HPDE6-E6E7 (cell line): ENCODE measurements around the gene DLX4.
A peak's percentile ranks its signal among the peaks of the same experiment; 100 is the strongest.

Experiments used
- DNase-seq: peaks from one replicate; pipeline ENCODE4 v3.0.0; 2011; ENCODE audit warnings: missing footprints; ENCODE audit errors: extremely low spot score

The DLX4 gene

DNA sequence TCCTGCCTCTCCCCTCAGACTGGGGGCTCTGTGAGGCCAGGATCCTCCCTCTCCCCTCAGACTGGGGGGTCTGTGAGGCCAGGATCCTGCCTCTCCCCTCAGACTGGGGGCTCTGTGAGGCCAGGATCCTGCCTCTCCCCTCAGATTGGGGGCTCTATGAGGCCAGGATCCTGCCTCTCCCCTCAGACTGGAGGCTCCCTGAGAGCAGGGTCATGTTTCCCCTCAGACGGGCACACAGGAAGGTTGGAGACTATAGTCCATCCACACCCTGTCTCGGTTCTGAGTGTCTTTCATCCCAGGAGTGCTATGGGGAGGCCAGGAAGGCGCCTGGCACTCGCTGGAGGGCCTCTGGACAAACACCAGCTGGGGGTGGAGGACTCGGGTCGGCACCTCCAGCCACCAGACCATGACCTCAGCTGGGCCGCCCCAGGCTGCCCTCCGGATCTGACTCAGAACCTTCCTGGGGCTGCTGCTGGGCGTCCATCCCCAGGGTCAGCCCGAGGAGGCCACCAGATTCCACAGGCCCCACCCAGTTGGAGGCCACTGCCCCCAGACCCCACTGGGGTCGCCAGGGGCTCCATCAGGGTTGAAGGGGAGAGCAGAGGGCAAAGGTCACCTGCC lies 21.9 kb upstream of the DLX4 start:
- no peak for DNase-seq

DNA sequence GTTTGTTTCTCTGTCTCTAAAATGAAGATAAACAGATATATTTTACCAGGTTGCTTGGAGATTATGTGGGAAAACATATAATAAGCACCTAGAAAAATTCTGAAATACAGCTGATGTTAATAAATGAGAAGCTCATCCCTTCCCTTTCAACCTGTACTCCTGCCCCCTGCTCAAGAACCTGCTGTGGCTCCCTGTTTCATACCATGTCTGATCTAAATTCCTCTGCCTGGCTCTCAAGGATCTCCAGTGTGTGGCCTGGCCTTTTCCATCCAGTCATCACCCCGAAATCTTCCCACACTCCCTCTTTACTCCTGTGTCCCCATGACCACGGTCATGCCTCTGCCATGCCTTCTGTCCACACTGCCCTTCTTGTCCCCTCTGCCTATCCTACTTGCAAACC lies 19.4 kb upstream of the DLX4 start:
- no peak for DNase-seq

DNA sequence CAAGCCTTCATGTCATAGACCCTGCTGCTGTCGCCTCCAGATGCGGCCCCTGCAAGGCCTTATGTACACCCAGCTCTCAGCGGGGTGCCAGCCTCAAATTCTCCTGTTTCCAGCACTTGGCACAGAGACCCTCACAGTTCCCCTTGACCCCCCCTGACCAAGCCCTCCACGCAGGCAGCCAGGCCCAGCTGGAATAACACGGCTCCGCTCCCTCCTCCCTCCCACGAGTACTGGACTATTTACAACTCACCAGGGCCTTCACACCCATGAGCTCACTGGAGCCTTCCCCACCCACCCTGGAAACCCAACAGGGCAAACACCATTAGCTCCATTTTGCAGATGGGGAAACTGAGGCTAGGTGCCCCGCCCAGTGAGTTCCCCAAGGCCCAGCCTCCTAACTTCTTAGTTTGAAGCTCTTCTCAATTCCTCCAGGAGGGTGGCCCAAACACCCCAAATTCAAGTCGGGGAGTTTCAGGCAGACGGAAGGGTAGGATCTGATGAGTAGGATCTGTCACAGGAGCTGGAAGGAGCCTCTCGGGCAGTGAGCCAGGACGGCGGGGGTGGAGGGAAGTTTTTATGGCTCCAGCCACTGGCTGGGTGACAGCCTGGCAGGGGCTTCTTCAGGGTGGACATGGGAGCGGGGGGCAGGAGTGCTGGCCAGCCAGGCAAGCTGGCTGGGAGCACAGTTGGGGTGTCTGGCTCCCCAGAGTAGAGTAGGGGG lies 17.5 kb upstream of the DLX4 start:
- DNase-seq: no peak

DNA sequence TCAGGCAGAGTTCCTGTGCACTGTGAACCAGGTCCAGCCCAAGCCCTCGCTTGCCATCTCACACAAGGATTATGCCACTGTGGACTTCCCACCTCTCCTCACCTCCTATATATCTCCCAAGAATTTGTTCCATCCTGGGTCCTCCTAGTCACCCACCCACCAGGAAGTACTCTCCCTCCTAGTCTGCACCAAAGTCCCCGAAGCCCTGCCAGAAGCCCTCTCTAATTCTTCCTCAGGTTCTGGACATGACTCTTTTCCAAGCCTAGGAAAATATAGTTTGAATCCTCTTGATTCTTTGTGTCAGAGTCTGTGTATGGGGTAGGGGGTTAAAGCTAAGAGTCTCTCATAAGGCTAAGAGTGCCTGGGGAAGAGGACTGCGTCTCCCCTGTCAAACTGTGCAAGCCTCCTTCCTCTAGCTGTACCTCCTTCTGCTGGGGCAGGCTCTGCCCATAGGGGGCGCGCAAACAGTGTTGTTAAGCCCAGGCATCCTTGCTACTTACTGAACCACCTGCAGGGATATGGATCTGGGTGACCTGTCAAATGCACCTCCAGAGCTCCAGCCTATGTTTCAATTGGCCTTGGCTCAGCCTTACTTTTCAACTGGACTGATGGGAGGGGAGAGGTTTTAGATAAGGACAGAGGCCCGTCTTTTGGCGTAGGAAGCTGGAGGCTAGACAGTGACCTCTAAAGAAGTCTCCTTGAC lies 16.6 kb upstream of the DLX4 start:
- peak; percentile 87 for DNase-seq

DNA sequence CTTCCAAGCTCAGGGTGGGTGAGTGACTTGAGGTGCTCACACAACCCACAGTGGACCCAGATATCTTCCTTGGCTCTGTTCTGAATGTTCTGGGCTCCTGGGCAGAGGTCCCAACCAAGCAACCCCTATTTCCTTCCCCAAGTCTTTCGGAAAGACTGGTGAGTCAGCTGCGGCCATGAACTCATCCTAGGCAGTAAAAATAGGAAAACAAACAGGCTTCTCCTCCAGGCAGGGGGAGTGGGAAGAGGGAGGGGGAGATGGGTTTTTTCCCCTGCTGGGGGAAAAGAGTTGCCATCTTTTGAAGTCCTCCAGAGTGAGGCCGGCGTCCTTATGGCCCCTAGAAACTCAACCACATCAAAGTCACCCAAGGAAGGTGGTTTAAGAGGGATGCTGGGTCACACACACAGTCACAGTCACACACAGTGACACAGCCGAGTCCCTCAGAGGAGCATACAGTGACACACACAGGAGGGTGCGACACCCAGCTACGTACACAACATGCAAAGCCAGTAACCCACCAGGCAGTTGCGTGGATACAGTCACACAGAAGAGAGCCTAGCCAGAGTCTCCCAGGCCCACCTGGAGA lies 16.0 kb upstream of the DLX4 start:
- DNase-seq: no peak

DNA sequence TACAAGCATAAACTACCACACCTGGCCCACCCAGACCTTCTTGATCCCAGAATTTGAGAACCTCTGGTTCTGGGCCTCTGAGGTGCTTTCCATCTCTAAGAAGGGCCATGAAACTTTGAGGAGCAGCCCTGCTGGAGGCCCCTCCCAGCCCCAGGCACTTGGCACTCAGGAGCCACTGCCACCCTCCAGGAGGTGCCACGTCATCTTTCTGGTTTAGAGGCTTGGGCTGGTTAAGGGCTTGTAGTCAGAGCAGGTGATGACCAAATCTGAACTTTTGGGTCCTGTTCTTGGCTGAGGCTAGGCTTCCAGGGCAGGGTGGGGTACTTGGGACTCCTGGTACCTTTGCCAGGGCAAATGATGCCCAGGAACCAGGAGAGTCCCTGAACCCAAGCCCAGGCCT lies 13.8 kb upstream of the DLX4 start:
- DNase-seq: no peak

DNA sequence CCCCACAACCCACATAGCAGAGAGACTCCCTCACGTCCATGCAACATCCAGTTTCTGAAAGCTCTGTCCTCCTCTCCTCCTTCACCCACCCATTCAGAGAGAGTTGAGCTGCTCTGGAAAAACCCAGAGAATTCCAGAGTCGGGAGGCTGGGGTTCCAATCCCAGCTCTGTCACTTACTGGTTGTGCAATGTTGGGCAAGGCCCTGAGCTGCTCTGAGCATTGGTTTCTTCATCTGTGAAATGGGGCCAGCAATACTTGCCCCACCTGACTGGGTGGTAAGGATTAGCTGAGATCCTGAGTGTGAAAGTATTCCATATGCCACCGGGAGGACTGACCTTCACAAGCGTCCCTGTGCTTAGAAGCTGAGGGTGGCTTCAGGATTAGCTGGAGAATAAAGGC lies 12.2 kb upstream of the DLX4 start:
- no peak for DNase-seq

DNA sequence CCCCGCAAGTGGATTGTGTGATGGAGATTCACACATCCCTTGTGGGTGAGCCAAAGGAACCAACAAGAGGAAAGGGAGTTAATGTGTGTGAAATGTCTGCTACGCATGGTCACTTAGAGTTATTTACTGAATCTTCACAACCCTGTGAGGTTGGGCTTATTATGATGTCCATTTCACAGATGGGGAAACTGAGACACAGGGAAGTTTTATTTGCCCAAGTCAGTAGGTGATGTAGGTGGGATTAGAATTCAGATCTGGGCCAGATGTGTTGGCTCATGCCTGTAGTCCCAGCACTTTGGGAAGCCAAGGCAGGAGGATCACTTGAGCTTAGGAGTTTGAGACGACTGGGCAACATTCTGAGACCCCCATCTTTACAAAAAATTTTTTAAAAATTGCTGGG lies 11.6 kb upstream of the DLX4 start:
- DNase-seq: no peak

DNA sequence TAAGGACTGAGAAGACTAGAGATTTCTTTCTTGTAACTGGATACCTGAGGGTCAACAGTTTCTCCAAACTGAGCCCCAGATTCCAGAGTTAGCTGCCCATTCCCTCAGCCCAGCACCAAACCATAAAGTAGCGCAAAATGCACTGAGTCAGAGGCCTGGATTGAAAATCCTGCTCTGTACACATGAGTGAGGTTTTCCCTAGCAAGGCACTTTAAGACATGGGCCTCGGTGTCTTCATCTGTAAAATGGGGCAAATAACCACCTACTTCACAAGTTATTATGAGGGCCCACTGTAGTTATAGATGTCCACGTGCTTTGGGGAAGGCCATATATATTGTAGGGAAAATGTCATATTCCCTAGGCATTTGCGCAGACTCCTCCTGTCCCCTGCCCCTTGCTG lies 10.3 kb upstream of the DLX4 start:
- DNase-seq: no peak

DNA sequence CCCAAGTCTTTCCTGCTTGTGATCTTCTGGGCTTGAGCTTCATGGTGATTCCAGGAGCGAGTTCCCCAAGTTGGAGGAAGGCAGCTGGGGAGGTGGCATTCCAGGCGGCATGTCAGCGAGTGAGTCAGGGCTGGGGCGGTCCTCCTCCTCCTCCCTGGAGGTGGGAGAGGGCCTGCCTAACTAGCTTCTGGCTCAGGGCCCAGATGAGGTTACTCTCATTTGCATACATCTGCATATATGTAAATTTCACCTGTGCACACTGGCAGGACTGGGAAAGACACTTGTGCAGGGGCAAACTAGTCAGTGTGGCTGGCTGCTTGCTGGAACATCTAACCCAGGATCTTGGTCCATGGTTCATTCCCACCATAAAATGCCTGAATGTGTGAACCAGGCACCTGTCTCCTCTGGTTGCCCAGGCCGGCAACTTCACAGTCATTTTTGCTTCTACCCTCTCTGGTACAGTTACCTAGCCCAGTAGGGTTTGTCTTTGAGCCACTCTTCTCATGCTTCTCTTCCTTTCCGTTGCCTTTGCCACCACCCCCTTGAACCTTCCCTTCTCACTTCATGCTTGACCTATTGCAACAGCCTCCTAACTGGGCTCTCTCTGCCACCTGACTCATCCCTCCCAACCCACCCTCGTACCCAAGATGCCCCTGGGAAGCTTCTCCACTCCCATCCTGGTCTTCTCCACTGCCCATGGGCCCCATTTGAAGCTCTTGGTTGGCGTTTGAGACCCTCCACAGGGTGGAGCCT lies 9.6 kb upstream of the DLX4 start:
- peak; percentile 54 for DNase-seq

DNA sequence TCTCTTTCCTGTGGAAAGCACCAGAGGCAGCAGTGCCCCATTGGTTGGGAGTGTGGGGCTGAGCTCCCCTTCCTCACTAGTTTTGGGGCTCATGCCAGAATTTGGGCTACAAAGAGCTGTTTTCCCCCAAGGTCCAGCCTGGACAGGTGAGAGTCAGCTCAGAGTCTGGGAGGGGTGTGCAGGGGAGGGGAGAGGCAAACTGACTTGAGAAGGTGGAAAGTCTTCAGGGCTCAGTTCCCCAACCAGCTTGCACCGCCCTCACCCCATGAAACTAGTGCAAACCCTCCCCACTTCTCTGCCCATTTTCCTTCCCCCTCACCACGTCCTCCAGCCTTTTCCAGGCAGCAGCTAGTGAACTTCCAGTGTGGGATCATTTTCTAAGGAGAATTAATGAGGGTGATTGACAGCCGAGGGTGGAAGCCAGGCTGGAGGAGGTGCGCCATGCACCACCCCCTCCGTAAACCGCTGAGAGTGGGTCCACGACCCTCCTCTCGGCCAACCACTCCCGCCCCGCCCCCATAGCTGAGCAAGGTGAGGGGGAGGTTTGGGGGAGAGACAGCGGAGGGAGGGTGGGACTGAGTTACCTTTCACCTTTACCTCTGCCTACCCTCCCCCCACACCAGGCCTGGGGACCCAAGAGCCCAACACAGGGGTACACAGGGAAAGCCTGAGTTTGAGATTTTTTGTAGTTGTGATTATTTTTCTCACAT lies 6.2 kb upstream of the DLX4 start:
- no peak for DNase-seq

DNA sequence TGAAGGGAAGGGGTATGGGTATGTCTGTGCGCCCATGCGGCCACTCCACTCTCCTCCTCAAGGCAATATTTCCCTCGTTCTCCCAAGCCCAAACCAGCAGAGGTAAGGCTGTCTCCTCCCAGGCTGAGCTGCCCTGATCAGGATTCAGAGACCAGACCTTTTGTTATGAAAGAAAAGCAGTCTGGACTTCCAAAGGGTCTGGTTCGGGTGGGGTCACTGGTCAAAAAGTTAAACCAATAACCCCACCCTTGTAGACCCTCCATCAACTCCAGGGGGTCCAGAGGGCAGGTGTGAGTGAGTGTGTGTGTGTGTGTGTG lies 5.7 kb upstream of the DLX4 start:
- no peak for DNase-seq

DNA sequence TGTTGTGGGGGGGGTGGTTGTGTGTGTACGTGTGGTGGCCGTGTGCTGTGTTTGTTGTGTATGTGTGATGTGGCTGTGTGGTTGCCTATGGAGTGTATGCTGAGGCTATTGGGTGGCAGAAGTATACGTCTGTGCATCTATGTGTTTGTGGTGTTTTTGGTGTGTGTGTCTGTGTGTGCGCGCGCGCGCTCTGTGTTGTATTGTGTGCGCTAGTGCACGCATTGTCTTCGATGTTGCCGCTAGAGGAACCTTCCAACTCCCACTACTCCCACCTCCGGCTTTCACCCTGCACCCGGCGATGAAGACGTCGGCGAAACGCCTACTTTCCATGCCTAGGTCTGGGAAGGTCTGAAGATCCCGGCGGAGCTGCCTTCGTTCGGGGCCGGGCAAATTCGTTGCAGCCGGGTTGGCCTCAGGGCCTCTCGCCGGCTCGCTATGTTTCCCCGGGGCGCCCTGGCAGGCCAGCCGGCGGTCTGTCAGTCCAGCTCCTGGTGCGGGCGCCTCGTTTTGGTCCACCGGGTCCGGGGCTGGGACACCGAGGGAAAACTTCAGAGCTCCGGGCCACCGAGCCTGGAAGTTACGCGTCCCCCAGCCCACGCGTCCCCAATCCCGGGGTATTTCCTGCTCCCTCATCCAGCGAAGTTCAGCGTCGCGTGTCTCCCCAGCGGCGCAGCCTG lies 5.2 kb upstream of the DLX4 start:
- DNase-seq: no peak

DNA sequence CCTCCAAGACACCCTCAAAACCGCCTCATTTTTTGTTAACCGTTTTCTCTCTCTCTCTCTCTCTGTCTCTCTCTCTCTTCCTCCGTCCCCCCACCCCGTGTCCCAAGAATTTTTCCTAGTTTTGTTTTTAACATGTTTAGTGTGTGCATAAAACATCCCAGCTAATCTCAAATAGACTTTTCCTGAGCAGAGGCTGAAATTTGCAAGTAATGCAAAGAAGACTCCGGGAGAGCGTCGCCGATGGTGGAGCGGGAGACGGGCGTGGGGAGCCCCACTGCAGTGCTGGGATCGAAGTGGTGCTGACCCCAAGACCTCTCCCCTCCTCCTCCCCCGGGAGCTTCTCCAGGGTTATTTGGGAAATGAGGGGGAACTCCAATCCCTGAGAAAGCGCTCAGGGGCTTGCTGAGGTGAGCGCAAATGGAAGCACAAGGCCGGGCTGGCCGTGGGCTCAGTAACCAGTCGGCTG lies 4.7 kb upstream of the DLX4 start:
- DNase-seq: no peak

DNA sequence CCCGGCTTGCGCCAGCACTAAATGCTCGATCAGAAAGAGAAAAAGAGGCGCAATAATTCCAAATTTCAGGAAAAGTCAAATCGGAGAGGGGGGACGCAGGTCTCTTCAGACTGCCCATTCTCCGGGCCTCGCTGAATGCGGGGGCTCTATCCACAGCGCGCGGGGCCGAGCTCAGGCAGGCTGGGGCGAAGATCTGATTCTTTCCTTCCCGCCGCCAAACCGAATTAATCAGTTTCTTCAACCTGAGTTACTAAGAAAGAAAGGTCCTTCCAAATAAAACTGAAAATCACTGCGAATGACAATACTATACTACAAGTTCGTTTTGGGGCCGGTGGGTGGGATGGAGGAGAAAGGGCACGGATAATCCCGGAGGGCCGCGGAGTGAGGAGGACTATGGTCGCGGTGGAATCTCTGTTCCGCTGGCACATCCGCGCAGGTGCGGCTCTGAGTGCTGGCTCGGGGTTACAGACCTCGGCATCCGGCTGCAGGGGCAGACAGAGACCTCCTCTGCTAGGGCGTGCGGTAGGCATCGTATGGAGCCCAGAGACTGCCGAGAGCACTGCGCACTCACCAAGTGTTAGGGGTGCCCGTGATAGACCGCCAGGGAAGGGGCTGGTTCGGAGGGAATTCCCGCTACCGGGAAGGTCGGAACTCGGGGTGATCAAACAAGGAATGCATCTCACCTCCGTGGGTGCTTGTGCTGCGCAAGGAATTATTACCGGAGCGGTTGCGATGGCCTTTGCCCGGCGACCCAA lies 4.0 kb upstream of the DLX4 start:
- DNase-seq: no peak

DNA sequence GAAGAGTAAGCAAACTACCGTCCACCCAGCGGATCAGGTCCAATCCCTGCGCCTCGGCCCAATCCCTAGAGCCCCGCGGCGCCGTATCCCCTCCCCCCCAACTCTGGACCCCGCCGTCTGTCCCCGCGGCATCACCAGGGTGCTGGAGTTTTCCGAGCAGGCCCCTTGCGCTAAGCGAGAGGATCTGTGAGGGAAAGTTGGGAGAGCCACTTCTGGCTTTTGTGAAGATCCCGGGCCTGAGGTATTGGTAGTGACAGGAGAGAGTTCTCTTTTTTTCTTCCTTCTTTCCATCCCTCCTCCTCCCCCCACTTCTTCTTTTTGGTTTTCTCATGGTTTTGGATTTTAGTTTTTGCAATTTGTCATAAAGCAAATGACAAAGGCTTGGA lies 3.5 kb upstream of the DLX4 start:
- DNase-seq: no peak

DNA sequence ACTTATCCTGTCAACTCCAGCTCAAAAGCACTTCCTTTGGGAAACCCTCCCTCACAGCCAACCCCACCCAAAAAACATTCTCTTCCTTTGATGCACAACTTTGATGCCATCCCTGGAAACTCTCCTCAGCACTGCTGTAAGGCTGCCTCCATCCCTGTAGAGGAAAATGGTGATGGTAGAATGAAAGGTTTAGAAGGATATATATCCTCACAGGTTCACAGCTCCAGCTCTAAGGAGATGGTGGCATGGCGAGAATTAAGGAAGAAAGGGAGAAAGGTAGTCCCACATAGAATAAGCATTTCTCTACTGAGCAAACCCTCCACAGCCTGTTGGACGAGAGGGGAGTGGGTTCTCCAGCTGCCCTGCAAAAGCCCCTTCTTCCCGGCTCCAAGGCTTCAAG lies 2.2 kb upstream of the DLX4 start:
- no peak for DNase-seq

DNA sequence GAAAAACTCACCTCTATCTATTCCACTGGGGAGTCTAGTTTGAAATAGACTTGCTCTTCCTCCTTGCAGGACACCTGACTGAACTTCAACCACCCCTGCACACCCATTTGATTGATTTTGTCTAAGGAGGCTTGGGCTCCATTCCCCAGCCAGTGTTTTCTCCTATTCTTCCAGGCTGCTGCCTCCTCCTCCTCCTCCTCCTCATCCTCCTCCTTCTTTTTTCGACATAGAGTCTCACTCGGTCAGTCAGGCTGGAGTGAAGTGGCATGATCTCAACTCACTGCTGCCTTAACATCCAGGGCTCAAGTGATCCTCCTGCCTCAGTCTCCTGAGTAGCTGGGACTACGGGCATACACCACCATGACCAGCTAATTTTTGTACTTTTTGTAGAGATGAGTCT lies 1.8 kb upstream of the DLX4 start:
- DNase-seq: no peak

DNA sequence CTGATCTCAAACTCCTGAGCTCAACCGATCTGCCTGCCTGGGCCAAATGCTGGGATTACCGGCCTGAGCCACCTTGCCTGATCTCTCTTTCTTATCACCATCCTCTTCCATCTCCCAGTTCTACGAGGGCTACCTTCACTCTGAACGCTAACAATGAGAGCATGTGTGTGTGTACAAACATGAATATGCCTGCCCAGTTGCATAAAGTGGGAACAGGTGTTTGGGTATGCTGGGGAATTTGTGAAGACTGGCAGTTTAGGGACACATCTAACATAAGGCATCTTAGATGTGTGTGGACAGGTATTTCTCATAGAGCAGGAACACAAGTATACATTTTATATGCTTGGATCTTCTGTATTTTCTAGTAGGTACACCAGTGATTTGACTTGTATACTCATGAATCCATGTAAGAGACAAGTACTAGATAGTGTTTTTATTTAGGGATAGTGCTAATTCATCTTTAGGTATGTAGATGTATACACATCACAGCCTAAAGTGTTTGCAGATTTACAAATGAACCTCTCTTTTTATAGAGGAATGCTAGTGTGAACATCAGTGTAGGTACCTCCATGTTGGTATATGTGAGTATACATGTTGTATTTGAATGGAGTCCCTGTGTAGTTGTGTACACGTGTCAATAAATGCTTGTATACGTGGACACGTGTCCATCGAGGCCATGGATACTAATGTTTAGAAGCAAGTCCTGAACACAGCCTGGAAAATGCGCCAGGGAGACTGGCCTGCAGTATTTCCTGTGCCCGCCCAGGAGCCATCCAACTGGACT lies 1.2 kb upstream of the DLX4 start:
- no peak for DNase-seq
